Subcutaneous abdominal adipose tissue (tissue), 5 donors: Measurements from ENCODE around the gene ABCC9.
"Not testable (repeated sequence)": the region's sequence is repeated elsewhere in the genome, so short reads cannot be mapped to it uniquely, and the experiment has no call there.

Source experiments
- H3K27ac ChIP-seq: one replicate; pipeline ENCODE4 v1.7.0; 2013; ENCODE audit warnings: low read depth, mild to moderate bottlenecking, inconsistent platforms, low read length, moderate library complexity
- H3K27me3 ChIP-seq, 5 donors: one replicate each; pipeline ENCODE4 v1.7.0; 2013; ENCODE audit warnings: low read length in 5 of 5, inconsistent platforms in 1 of 5; ENCODE audit not compliant: control insufficient read depth in 5 of 5, insufficient read depth in 4 of 5
- H3K36me3 ChIP-seq, 5 donors: one replicate each; pipeline ENCODE4 v1.7.0; 2013; ENCODE audit warnings: low read length in 5 of 5; ENCODE audit not compliant: control insufficient read depth in 5 of 5, insufficient read depth in 5 of 5
- H3K4me1 ChIP-seq, 5 donors: one replicate each; pipeline ENCODE4 v1.7.0; 2013; ENCODE audit warnings: low read length in 5 of 5, mild to moderate bottlenecking in 3 of 5, moderate library complexity in 1 of 5; ENCODE audit not compliant: control insufficient read depth in 5 of 5, insufficient read depth in 5 of 5
- H3K4me3 ChIP-seq, 5 donors: one replicate each; pipeline ENCODE4 v1.7.0; 2013; ENCODE audit warnings: low read length in 5 of 5, low read depth in 1 of 5
- H3K9ac ChIP-seq, 5 donors: one replicate each; pipeline ENCODE4 v1.7.0; 2013; ENCODE audit warnings: low read length in 5 of 5, mild to moderate bottlenecking in 4 of 5, moderate library complexity in 3 of 5
- H3K9me3 ChIP-seq, 5 donors: one replicate each; pipeline ENCODE4 v1.7.0; 2013; ENCODE audit warnings: low read length in 5 of 5; ENCODE audit not compliant: control insufficient read depth in 5 of 5
- donor health status: healthy.
- donor health status: healthy.
- donor health status: healthy.
- donor health status: healthy.
- donor health status: healthy.

Gene ABCC9

GRCh38 chr12:21911832-21912231, 29.4 kb downstream of the ABCC9 start:
- no peak overlapping the region for H3K9ac ChIP-seq
- no peaks in the 10 kb centered on the region for H3K9me3 ChIP-seq
- peaks cover 0 to 33% (median 11%) of the 10 kb centered on the region in 5 donors for H3K4me1 ChIP-seq
- no peaks in the 10 kb centered on the region for H3K27me3 ChIP-seq
- peaks cover 0 to 7% (median 0%) of the 10 kb centered on the region in 5 donors for H3K36me3 ChIP-seq
- no peak overlapping the region for H3K4me3 ChIP-seq
- H3K27ac ChIP-seq, result no peak overlapping the region

GRCh38 chr12:21910657-21911056, 30.6 kb downstream of the ABCC9 start:
- H3K36me3 ChIP-seq, result peaks cover 0 to 7% (median 0%) of the 10 kb centered on the region in 5 donors
- H3K9ac ChIP-seq, result peak overlapping the region in 1 of 5 donors; percentile 11
- no peak overlapping the region for H3K27ac ChIP-seq
- H3K27me3 ChIP-seq, result no peaks in the 10 kb centered on the region
- H3K4me1 ChIP-seq, result peaks cover 0 to 33% (median 14%) of the 10 kb centered on the region in 5 donors
- no peaks in the 10 kb centered on the region for H3K9me3 ChIP-seq
- H3K4me3 ChIP-seq, result no peak overlapping the region

- Histone ChIP-seq H3K27me3 (no peaks in the 10 kb centered on the region), H3K4me3 (no peak overlapping the region), H3K36me3 (peaks cover 0 to 7% (median 0%) of the 10 kb centered on the region in 5 donors), H3K4me1 (peaks cover 0 to 21% (median 14%) of the 10 kb centered on the region in 5 donors), H3K9me3 (no peaks in the 10 kb centered on the region), H3K9ac (no peak overlapping the region), H3K27ac (peak overlapping the region; percentile 73)
These were observed 33.0 kb downstream of the ABCC9 start for GRCh38 chr12:21907948-21908837.

GRCh38 chr12:21906919-21907493, 34.2 kb downstream of the ABCC9 start:
- Histone ChIP-seq H3K4me3 (no peak overlapping the region), H3K4me1 (peaks cover 0 to 20% (median 14%) of the 10 kb centered on the region in 5 donors), H3K27ac (peak overlapping the region; percentile 73), H3K36me3 (peaks cover 0 to 7% (median 0%) of the 10 kb centered on the region in 5 donors), H3K27me3 (no peaks in the 10 kb centered on the region), H3K9ac (peak overlapping the region in 1 of 5 donors; percentile 1), H3K9me3 (no peaks in the 10 kb centered on the region)

GRCh38 chr12:21899532-21899931, 41.7 kb downstream of the ABCC9 start:
- H3K36me3 ChIP-seq, H3K9ac ChIP-seq, H3K4me1 ChIP-seq, H3K27me3 ChIP-seq, H3K9me3 ChIP-seq, H3K27ac ChIP-seq, H3K4me3 ChIP-seq: not testable (repeated sequence)

GRCh38 chr12:21895651-21896050, 45.6 kb downstream of the ABCC9 start:
- peaks cover 0 to 2% (median 0%) of the 10 kb centered on the region in 5 donors for H3K36me3 ChIP-seq
- no peak overlapping the region for H3K9ac ChIP-seq
- H3K27me3 ChIP-seq, result no peaks in the 10 kb centered on the region
- no peak overlapping the region for H3K4me3 ChIP-seq
- H3K9me3 ChIP-seq, result no peaks in the 10 kb centered on the region
- H3K27ac ChIP-seq, result peak overlapping the region; percentile 46
- peaks cover 4 to 29% (median 18%) of the 10 kb centered on the region in 5 donors for H3K4me1 ChIP-seq

- Histone ChIP-seq H3K27me3 (no peaks in the 10 kb centered on the region), H3K27ac (peak overlapping the region; percentile 46), H3K9ac (no peak overlapping the region)
These were observed 46.2 kb downstream of the ABCC9 start for GRCh38 chr12:21894792-21895595.

GRCh38 chr12:21893924-21894323, 47.3 kb downstream of the ABCC9 start:
- Histone ChIP-seq H3K36me3 (no peaks in the 10 kb centered on the region), H3K4me3 (no peak overlapping the region), H3K4me1 (peaks cover 4 to 29% (median 18%) of the 10 kb centered on the region in 5 donors), H3K9ac (no peak overlapping the region), H3K27ac (peak overlapping the region; percentile 46), H3K9me3 (no peaks in the 10 kb centered on the region), H3K27me3 (no peaks in the 10 kb centered on the region)

More at GRCh38 chr12:21894792-21895595, 46.2 kb downstream of the ABCC9 start:
- H3K36me3 ChIP-seq, result peaks cover 0 to 2% (median 0%) of the 10 kb centered on the region in 5 donors
- no peak overlapping the region for H3K4me3 ChIP-seq
- H3K4me1 ChIP-seq, result peaks cover 4 to 29% (median 18%) of the 10 kb centered on the region in 5 donors
- no peaks in the 10 kb centered on the region for H3K9me3 ChIP-seq

GRCh38 chr12:21892341-21892740, 48.9 kb downstream of the ABCC9 start:
- H3K27me3 ChIP-seq, result no peaks in the 10 kb centered on the region
- peak overlapping the region; percentile 85 for H3K27ac ChIP-seq
- no peak overlapping the region for H3K4me3 ChIP-seq
- H3K36me3 ChIP-seq, result no peaks in the 10 kb centered on the region
- H3K4me1 ChIP-seq, result peaks cover 4 to 33% (median 18%) of the 10 kb centered on the region in 5 donors
- H3K9me3 ChIP-seq, result no peaks in the 10 kb centered on the region
- H3K9ac ChIP-seq, result peak overlapping the region in 1 of 5 donors; percentile 57
